Cerebellar cortex (tissue), 1 donor: ENCODE data around the gene NEB.
"Not testable (repeated sequence)": the region's sequence is repeated elsewhere in the genome, so short reads cannot be mapped to it uniquely, and the experiment has no call there.

Source experiments
- DNase-seq: peaks from one replicate; pipeline ENCODE4 v3.0.0-alpha.2; 2015; ENCODE audit warnings: low spot score

Gene NEB

GRCh38 chr2:151557883-151558282 lies 176.4 kb downstream of the NEB start:
- DNase-seq, result not testable (repeated sequence)

GRCh38 chr2:151556121-151556520 lies 178.2 kb downstream of the NEB start:
- DNase-seq, result no peak

- no peak for DNase-seq
Observed at GRCh38 chr2:151552287-151552686, 182.0 kb downstream of the NEB start.

- DNase-seq, result no peak
Observed at GRCh38 chr2:151551556-151551955, 182.7 kb downstream of the NEB start.

GRCh38 chr2:151549191-151549590 lies 185.1 kb downstream of the NEB start:
- no peak for DNase-seq

GRCh38 chr2:151544449-151544848 lies 189.8 kb downstream of the NEB start:
- no peak for DNase-seq

GRCh38 chr2:151543876-151544275 lies 190.4 kb downstream of the NEB start:
- DNase-seq, result no peak

- DNase-seq, result peak; percentile 56
Observed at GRCh38 chr2:151534001-151534400, 200.3 kb downstream of the NEB start.

- DNase-seq, result no peak
Observed at GRCh38 chr2:151533127-151533526, 201.1 kb downstream of the NEB start.

- DNase-seq, result no peak
Observed at GRCh38 chr2:151526572-151527090, 207.6 kb downstream of the NEB start.

- no peak for DNase-seq
Observed at GRCh38 chr2:151525821-151526373, 208.4 kb downstream of the NEB start.

- no peak for DNase-seq
Observed at GRCh38 chr2:151523850-151524249, 210.4 kb downstream of the NEB start.

GRCh38 chr2:151522556-151522955 lies 211.7 kb downstream of the NEB start:
- no peak for DNase-seq

- no peak for DNase-seq
Observed at GRCh38 chr2:151520976-151521375, 213.3 kb downstream of the NEB start.

GRCh38 chr2:151518802-151519201 lies 215.5 kb downstream of the NEB start:
- DNase-seq, result no peak

GRCh38 chr2:151508519-151508918 lies 225.8 kb downstream of the NEB start:
- no peak for DNase-seq

GRCh38 chr2:151506170-151506569 lies 228.1 kb downstream of the NEB start:
- DNase-seq, result no peak

- no peak for DNase-seq
Observed at GRCh38 chr2:151498178-151498577, 236.1 kb downstream of the NEB start.

GRCh38 chr2:151491496-151491895 lies 242.8 kb downstream of the NEB start:
- no peak for DNase-seq

- DNase-seq, result no peak
Observed at GRCh38 chr2:151490276-151490675, 244.0 kb downstream of the NEB start.

- no peak for DNase-seq
Observed at GRCh38 chr2:151486053-151486452, 248.2 kb downstream of the NEB start.

GRCh38 chr2:151484100-151484499 lies 250.2 kb downstream of the NEB start:
- DNase-seq, result no peak

- DNase-seq, result no peak
Observed at GRCh38 chr2:151483546-151483945, 250.7 kb downstream of the NEB start.

GRCh38 chr2:151482171-151482725 lies 252.0 kb downstream of the NEB start:
- no peak for DNase-seq
